ENCODE data around the gene HSPE1.
"Not testable (repeated sequence)": the region's sequence is repeated elsewhere in the genome, so short reads cannot be mapped to it uniquely, and the experiment has no call there.

HSPE1 gene

DNA sequence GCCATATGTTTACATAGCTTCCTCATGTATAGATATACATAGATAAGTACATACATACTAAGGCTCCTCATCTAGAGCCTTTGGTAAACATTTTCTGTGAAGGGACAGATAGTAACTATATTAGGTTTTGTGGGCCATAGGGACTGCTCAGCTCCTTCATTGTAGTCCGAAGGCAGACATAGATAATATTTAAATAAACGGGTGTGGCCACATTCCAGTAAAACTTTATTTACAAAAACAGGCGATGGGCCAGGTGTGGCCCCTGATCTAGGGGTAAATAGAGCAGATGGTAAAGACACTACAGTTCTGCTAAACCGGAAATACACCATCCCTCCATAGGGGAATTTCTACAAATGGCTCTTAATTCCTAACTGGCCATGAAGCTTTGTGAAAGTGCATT, 39.5 kb upstream of the HSPE1 start:
- H3K9ac ChIP-seq (ENCODE audit: insufficient read length) = no peak overlapping the region
- no peak overlapping the region for H3K27ac ChIP-seq
- no peaks in the 10 kb centered on the region for H3K9me3 ChIP-seq (ENCODE audit: low read depth, low read length)
- TF ChIP-seq EZH2 (IDR thresholded peaks at IDR 0.05) = no peak
- TF ChIP-seq POLR2AphosphoS5 (IDR thresholded peaks at IDR 0.05; ENCODE audit: borderline replicate concordance, low read depth, low read length) = no peak
- TF ChIP-seq FOXP2 (optimal IDR thresholded peaks at IDR 0.05; ENCODE audit: control extremely low read depth, extremely low read length, insufficient read depth) = no peak
- no peak for DNase-seq (ENCODE audit: low read depth, low spot score)
- H3K4me3 ChIP-seq = no peak overlapping the region
- H3K36me3 ChIP-seq (ENCODE audit: insufficient read depth, low read length) = peaks cover 10% of the 10 kb centered on the region

DNA sequence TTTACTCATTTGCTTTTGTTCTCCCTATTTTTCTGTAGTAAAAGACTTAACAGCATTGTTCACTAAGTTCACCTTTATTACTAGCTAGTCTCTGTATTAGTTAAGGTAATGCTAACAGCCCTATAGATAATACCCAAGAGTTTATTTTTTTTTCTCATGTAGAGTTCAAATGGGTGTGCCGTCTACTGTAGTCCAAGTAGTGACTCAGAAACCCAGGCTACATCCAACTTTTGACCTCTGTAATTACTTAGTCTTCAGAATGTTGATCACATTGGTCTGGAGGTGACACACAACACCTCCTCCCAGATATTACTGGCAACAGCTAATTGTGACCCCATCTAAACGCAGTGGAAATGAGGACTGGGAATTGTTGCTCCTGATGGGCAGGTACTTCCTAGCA, 39.1 kb upstream of the HSPE1 start:
- peaks cover 10% of the 10 kb centered on the region for H3K36me3 ChIP-seq (ENCODE audit: insufficient read depth, low read length)
- no peak for DNase-seq (ENCODE audit: low read depth, low spot score)

DNA sequence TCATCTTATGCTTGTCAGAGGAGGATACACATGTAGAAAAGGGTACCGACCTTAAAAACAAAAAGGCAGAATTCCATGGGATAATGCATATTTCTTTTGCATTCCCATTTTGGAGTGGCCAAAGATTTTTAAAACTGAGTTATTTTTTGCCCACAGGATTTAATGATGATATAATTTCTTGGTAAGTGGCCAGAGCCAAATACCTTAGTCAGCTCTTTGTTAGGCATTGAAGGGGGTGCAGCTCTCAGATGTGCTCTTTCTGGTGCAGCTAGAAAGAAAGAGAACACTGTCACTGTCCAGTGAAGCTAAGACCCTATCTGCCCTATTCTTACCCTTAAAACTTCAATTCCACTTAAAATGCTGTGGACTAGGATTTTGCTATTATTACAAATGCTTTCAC, 36.0 kb upstream of the HSPE1 start:
- peak overlapping the region; percentile 75 for H3K27ac ChIP-seq
- H3K9ac ChIP-seq (ENCODE audit: insufficient read length) = peak overlapping the region; percentile 10
- peaks cover 14% of the 10 kb centered on the region for H3K36me3 ChIP-seq (ENCODE audit: insufficient read depth, low read length)
- H3K4me3 ChIP-seq = peak overlapping the region; percentile 2; the same call in 1 of the 2 replicates
- TF ChIP-seq EZH2 (IDR thresholded peaks at IDR 0.05) (no peak), FOXP2 (optimal IDR thresholded peaks at IDR 0.05; ENCODE audit: control extremely low read depth, extremely low read length, insufficient read depth) (no peak), POLR2AphosphoS5 (IDR thresholded peaks at IDR 0.05; ENCODE audit: borderline replicate concordance, low read depth, low read length) (no peak)
- no peak for DNase-seq (ENCODE audit: low read depth, low spot score)
- H3K9me3 ChIP-seq (ENCODE audit: low read depth, low read length) = no peaks in the 10 kb centered on the region

More for the DNA sequence above, 39.1 kb upstream of the HSPE1 start:
- Histone ChIP-seq H3K9me3 (ENCODE audit: low read depth, low read length) (no peaks in the 10 kb centered on the region), H3K4me3 (no peak overlapping the region), H3K27ac (no peak overlapping the region), H3K9ac (ENCODE audit: insufficient read length) (no peak overlapping the region)
- TF ChIP-seq POLR2AphosphoS5 (IDR thresholded peaks at IDR 0.05; ENCODE audit: borderline replicate concordance, low read depth, low read length) (no peak), FOXP2 (optimal IDR thresholded peaks at IDR 0.05; ENCODE audit: control extremely low read depth, extremely low read length, insufficient read depth) (no peak), EZH2 (IDR thresholded peaks at IDR 0.05) (no peak)

DNA sequence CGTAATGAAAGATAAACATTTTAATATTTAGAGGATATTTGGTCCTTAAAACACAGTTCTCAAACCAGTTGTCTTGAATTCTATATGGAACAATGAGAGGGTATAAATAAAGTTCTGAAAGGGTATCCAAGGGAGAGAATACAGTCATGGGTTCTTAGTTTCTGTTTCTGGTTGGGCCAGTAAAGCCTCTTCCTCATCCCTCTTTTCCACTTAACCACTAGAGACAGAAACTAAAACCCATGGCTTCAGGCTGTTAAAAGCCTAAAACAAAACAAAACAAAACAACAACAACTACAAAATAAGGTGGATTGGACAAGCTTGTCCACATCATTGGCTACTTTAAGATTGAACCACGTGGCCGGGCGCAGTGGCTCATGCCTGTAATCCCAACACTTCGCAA, 28.0 kb upstream of the HSPE1 start:
- H3K9me3 ChIP-seq (ENCODE audit: low read depth, low read length) = no peaks in the 10 kb centered on the region
- no peak for DNase-seq (ENCODE audit: low read depth, low spot score)
- no peak overlapping the region for H3K4me3 ChIP-seq
- H3K9ac ChIP-seq (ENCODE audit: insufficient read length) = no peak overlapping the region
- H3K27ac ChIP-seq = no peak overlapping the region
- H3K36me3 ChIP-seq (ENCODE audit: insufficient read depth, low read length) = peaks cover 26% of the 10 kb centered on the region
- TF ChIP-seq POLR2AphosphoS5 (IDR thresholded peaks at IDR 0.05; ENCODE audit: borderline replicate concordance, low read depth, low read length) = no peak
- no peak for TF ChIP-seq FOXP2 (optimal IDR thresholded peaks at IDR 0.05; ENCODE audit: control extremely low read depth, extremely low read length, insufficient read depth)
- TF ChIP-seq EZH2 (IDR thresholded peaks at IDR 0.05) = no peak

DNA sequence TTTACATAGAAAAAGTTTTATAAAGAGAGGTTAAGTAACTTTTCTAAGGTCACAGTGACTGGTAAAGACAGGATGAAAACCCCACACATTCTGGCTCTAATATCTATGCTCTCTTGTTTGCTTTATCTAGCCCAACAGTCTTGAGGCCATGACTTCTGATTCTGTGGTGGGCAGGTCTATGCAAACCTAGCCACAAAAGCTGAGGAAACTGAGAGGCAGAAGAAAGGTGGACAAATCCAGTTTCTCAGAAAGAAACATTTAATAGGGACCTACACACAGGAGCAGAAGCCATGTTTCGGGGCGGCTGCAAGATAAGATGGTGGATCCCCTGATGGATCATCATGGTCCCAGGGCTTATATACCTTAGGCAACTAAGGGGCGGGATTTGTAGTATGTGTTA, 22.4 kb upstream of the HSPE1 start:
- Histone ChIP-seq H3K4me3 (no peak overlapping the region), H3K9me3 (ENCODE audit: low read depth, low read length) (no peaks in the 10 kb centered on the region), H3K27ac (no peak overlapping the region), H3K36me3 (ENCODE audit: insufficient read depth, low read length) (peaks cover 11% of the 10 kb centered on the region), H3K9ac (ENCODE audit: insufficient read length) (no peak overlapping the region)
- no peak for DNase-seq (ENCODE audit: low read depth, low spot score)
- no peak for TF ChIP-seq FOXP2 (optimal IDR thresholded peaks at IDR 0.05; ENCODE audit: control extremely low read depth, extremely low read length, insufficient read depth)
- TF ChIP-seq EZH2 (IDR thresholded peaks at IDR 0.05) = no peak

DNA sequence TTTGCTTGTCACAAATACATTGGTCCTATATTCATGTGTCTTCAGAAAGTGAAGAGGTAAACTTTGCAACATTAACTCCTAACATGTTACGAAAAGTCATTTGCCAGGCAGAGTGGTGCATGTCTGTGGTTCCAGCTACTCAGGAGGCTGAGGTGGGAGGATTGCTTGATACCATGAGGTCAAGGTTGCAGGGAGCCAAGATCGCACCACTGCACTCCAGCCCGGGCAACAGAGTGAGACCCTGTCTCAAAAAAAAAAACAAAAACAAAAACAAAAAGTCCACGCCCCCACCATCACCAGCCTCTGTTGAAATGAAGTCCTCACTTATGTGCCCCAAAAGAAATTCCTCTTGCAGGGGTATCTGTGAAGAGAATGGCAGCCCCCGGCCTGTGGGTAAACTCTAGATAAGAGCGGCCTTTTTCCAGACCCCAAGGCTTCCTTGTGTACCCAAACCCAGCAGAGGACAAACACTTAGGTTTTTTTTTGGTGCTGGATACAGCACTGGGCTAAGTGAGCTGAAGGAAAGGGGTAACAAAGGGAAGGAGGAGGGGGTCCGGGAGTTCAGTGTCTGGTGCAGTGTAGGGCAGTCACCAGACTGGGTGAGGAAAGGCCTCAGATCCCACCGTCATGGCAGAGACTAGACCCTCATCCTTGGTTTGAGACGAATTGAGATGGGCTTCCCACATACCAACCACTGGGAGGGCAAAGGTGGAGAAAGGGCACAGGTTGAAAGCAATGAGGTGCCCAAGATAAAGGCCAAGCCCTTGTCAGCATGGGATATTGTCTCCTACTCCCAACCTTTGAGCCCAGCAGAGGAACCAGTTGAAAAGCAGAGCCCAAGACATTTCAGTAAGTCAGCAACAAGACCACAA, 19.8 kb upstream of the HSPE1 start:
- Histone ChIP-seq H3K36me3 (ENCODE audit: insufficient read depth, low read length) (peaks cover 10% of the 10 kb centered on the region), H3K4me3 (no peak overlapping the region), H3K9me3 (ENCODE audit: low read depth, low read length) (no peaks in the 10 kb centered on the region), H3K27ac (no peak overlapping the region), H3K9ac (ENCODE audit: insufficient read length) (no peak overlapping the region)
- no peak for TF ChIP-seq FOXP2 (optimal IDR thresholded peaks at IDR 0.05; ENCODE audit: control extremely low read depth, extremely low read length, insufficient read depth)
- TF ChIP-seq EZH2 (IDR thresholded peaks at IDR 0.05) = no peak
- no peak for TF ChIP-seq POLR2AphosphoS5 (IDR thresholded peaks at IDR 0.05; ENCODE audit: borderline replicate concordance, low read depth, low read length)
- no peak for DNase-seq (ENCODE audit: low read depth, low spot score)

DNA sequence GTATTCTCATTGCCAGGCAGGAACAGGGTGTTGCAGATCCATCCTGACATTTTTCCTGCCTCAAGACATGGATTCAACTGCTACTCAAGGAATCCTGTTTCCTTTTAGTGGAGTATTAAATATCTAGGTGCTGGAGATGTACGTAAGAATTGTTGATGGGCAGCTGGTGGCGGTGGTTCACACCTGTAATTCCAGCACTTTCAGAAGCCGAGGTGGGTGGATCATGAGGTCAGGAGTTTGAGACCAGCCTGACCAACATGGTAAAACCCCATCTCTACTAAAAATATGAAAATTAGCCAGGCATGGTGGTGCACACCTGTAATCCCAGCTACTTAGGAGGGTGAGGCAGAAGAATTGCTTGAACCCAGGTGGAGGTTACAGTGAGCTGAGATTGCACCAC, 15.9 kb upstream of the HSPE1 start:
- not testable (repeated sequence) for H3K9ac ChIP-seq (ENCODE audit: insufficient read length); DNase-seq (ENCODE audit: low read depth, low spot score); H3K27ac ChIP-seq; H3K4me3 ChIP-seq; H3K9me3 ChIP-seq (ENCODE audit: low read depth, low read length)
- H3K36me3 ChIP-seq (ENCODE audit: insufficient read depth, low read length) = peaks cover 45% of the 10 kb centered on the region

DNA sequence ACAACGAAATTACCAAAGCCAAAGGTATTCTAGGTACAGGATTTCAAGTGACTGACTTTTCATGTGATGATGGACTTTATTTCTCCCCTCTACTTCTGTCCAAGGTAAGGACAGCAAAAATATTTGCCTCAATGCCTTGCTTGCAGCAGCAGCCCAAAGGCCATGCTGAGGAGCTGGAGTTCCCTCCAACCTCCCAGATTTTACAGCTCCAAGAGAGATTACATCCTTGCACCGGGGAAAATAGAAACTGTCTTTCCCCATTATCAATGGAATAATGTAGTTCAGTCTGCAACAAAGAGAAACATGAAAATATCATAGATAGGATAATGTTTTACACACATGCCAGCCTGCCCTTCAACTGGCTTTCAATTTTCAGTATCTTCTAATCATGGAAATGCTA, 14.0 kb upstream of the HSPE1 start:
- no peaks in the 10 kb centered on the region for H3K9me3 ChIP-seq (ENCODE audit: low read depth, low read length)
- H3K36me3 ChIP-seq (ENCODE audit: insufficient read depth, low read length) = peaks cover 64% of the 10 kb centered on the region

DNA sequence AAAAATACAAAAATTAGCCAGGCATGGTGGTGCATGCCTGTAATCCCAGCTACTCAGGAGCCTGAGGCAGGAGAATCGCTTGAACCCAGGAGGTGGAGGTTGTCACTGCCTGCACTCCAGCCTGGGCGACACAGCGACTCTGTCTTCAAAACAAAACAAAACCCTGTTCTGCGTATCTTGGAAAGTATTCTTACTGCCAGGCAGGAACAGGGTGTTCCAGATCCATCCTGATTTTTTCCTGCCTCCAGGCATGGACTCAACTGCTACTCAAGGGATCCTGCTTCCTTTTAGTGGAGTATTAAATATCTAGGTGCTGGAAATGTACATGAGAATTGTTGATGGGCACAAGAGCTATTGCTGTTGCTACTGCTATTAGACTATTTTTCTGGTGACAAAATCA, 12.8 kb upstream of the HSPE1 start:
- no peaks in the 10 kb centered on the region for H3K9me3 ChIP-seq (ENCODE audit: low read depth, low read length)
- peaks cover 76% of the 10 kb centered on the region for H3K36me3 ChIP-seq (ENCODE audit: insufficient read depth, low read length)
- no peak overlapping the region for H3K9ac ChIP-seq (ENCODE audit: insufficient read length)
- TF ChIP-seq POLR2AphosphoS5 (IDR thresholded peaks at IDR 0.05; ENCODE audit: borderline replicate concordance, low read depth, low read length) (no peak), EZH2 (IDR thresholded peaks at IDR 0.05) (no peak), FOXP2 (optimal IDR thresholded peaks at IDR 0.05; ENCODE audit: control extremely low read depth, extremely low read length, insufficient read depth) (no peak)
- H3K4me3 ChIP-seq = no peak overlapping the region
- no peak for DNase-seq (ENCODE audit: low read depth, low spot score)
- H3K27ac ChIP-seq = no peak overlapping the region

More for the DNA sequence above, 14.0 kb upstream of the HSPE1 start:
- H3K4me3 ChIP-seq = no peak overlapping the region
- TF ChIP-seq FOXP2 (optimal IDR thresholded peaks at IDR 0.05; ENCODE audit: control extremely low read depth, extremely low read length, insufficient read depth) = no peak
- no peak for TF ChIP-seq POLR2AphosphoS5 (IDR thresholded peaks at IDR 0.05; ENCODE audit: borderline replicate concordance, low read depth, low read length)
- TF ChIP-seq EZH2 (IDR thresholded peaks at IDR 0.05) = no peak
- peak overlapping the region; percentile 62; the same call in 1 of the 2 replicates for H3K27ac ChIP-seq
- H3K9ac ChIP-seq (ENCODE audit: insufficient read length) = no peak overlapping the region
- DNase-seq (ENCODE audit: low read depth, low spot score) = no peak
